Fibroblast of the conjunctiva (primary cell): Measurements from ENCODE around the gene PAK4.
"Not testable (repeated sequence)": the region's sequence is repeated elsewhere in the genome, so short reads cannot be mapped to it uniquely, and the experiment has no call there.

ENCODE experiments used
- DNase-seq: peaks from one replicate; pipeline ENCODE4 v3.0.0-alpha.2; 2010; ENCODE audit warnings: low read depth

Gene PAK4

DNA sequence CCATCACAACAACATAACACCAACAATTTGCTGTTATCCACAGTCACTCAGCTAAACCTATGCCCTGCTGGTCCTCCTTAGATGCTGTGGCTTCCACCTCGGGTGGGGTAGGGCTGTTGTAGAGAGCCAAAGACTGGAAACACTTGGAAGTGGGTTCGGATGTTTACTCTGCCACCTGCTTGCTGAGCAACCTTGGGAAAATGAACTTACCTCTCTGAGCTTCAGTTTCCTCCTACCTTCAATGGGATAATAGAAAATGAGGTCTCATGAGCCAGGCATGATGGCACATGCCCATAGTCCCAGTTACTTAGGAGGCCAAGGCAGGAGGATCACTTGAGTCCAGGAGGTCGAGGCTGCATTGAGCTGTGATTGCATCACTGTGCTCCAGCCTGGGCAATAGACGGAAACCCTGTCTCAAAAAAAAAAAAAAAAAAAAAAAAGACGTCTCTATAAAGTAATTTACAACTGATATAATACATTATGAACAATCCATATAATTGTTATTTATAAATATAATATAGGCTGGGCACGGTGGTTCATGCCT lies 81.8 kb downstream of the PAK4 start:
- DNase-seq = no peak

DNA sequence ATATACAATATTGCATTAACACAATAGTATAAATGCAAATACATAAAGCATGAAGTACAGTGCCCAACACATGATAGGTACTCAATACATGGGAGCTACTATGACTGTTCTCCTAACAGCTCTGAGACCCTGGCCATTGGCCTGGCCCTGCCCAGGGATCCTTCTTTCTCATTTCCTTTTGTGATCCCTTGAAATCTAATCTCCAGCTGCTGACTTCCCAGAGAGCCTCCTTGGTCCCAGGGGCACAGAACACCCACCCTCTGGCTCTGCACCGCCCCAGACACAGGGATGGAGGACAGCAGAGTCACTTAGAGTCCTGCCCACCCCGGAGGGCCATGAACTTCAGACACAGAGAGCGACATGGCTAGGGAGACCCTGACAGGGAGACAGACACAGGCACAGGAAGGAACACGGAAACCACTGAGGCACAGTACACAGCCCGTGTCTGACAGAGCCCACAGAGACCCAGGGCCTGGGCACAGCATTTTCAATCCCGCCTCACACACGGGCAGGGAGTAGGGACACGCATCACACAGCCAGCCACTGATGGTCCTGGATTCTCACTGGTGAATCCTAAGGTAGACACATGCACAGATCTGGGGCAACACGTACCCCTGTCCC lies 82.7 kb downstream of the PAK4 start:
- DNase-seq = no peak

GRCh38 chr19:39209196-39209595 lies 83.6 kb downstream of the PAK4 start:
- DNase-seq = no peak

DNA sequence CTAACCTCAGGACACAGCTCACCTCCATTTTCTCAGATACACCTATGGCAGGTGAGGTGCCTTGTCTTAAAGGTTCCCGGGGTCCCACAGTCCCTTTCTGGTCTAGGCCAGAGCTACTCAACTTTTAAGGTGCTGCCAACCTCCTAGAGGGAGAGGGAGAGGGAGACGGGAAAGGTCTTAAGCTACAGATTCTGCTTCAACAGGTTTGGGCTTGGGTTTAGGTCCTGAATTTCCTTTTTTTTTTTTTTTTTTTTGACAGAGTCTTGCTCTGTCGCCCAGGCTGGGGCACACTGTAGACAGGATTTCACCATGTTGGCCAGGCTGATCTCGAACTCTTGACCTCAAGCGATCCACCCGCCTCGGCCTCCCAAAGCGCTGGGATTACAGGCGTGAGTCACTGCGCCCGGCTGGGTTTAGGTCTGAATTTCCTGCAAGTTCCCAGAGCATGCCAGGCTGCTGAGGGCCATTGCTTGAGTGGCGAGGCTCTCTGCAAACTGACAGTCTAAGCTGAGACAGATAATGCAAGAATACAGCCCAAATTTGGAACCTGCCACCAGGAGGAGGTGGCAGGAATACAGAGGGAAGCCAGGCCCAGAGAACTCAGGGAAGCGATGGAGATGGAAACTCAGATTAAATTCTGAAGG lies 86.3 kb downstream of the PAK4 start:
- no peak for DNase-seq

GRCh38 chr19:39212375-39212742 lies 86.8 kb downstream of the PAK4 start:
- no peak for DNase-seq

DNA sequence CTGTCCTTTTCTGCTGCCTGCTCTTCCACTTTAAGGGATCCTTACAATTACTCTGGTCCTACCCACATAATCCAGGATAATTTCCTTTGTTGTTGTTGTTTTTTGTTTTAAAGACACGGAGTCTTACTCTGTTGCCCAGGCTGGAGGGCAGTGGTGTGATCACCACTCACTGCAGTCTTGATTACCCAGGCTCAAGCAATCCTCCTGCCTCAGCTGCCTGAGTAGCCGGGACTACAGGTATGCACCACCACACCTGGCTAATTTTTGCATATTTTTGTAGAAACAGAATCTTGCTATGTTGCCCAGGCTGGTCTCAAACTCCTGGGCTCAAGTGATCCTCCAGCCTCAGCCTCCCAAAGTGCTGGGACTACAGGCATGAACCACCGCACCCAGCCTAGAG lies 89.7 kb downstream of the PAK4 start:
- DNase-seq = not testable (repeated sequence)

DNA sequence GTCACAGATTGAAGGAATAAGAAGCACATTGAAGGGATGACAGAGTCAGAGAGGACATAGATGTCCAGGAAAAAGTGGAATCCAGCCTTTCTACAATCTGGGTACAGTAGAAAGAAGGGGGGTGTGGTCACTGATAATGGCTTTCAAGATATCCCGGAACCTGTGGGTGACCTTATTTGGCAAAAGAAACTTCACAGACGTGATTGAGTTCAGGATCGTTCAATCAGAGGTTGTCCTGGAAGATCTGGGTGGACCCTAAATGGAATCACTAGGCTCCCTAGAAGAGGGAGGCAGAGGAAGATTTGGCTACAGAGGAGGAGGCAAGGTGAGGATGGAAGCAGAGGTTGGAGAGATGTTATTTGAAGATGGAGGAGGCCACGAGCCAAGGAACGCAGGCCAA lies 91.5 kb downstream of the PAK4 start:
- DNase-seq = no peak

GRCh38 chr19:39218230-39219007 lies 92.8 kb downstream of the PAK4 start:
- DNase-seq = no peak

GRCh38 chr19:39219108-39219507 lies 93.5 kb downstream of the PAK4 start:
- not testable (repeated sequence) for DNase-seq

DNA sequence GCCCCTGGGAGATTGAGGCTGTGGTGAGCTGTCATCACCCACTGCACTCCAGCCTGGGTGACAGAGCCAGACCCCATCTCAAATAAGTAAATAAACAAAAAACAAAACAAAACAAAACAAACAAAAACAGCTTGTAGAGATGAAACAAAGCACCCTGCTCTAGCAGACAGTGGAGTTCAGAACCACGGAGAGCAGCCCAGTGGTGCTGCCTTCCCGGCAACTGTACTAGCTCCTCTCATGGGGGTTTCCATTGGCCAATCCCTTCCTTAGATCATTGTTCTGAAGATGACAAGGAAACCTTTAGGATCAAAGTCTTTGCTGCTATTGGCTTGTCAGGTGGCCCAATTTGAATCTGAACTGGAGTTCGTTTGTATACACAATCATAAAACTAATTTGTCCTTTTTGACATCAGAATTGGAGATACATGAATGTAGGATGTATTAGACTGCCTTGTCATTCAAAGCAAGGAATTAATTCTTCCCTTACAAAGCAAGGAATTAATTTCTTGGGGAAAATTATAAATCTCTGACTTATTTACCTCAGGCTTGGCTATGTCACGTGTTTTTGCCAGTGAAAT lies 98.2 kb downstream of the PAK4 start:
- no peak for DNase-seq

GRCh38 chr19:39224910-39225309 lies 99.3 kb downstream of the PAK4 start:
- DNase-seq = no peak
